GM23338 (cell line): Measurements from ENCODE around the gene TFF2. TPM values are rescaled to one million over a fixed set of nuclear protein-coding genes. Genes with fewer than 3 reads are reported as not detected.

Experiments
- ATAC-seq: fragments of 200-7000 bp; cut with Tn5 transposase; 3 replicates; pipeline ENCODE4 v1.9.1; 2020
- DNase-seq: peaks from one replicate; pipeline ENCODE4 v3.0.0-alpha.2; 2015; ENCODE audit warnings: low spot score
- H2AFZ ChIP-seq: fragments of 200-600 bp; sonication (generic); 2 replicates; pipeline ENCODE4 v1.8.0; 2016; ENCODE audit warnings: antibody characterized with exemption, mild to moderate bottlenecking, moderate library complexity
- H3F3A ChIP-seq: fragments of 200-600 bp; sonication (generic); replicated peaks from 2 replicates; pipeline ENCODE4 v1.8.0; 2017; ENCODE audit warnings: antibody characterized with exemption, mixed run types, low read depth
- H3K27ac ChIP-seq: fragments of 200-600 bp; sonication (generic); 2 replicates; pipeline ENCODE4 v1.6.1; 2016; ENCODE audit warnings: low read depth
- H3K27me3 ChIP-seq: fragments of 200-600 bp; sonication (generic); 2 replicates; pipeline ENCODE4 v1.8.0; 2016; ENCODE audit warnings: mild to moderate bottlenecking, mixed run types, moderate library complexity; ENCODE audit not compliant: insufficient read depth
- H3K36me3 ChIP-seq: fragments of 200-600 bp; sonication (generic); 2 replicates; pipeline ENCODE4 v1.8.0; 2016; ENCODE audit warnings: mild to moderate bottlenecking; ENCODE audit not compliant: insufficient read depth
- H3K4me1 ChIP-seq: fragments of 200-600 bp; sonication (generic); 2 replicates; pipeline ENCODE4 v1.8.0; 2016; ENCODE audit warnings: mild to moderate bottlenecking, moderate library complexity; ENCODE audit not compliant: insufficient read depth
- H3K4me2 ChIP-seq: fragments of 200-600 bp; sonication (generic); 2 replicates; pipeline ENCODE4 v1.7.1; 2017; ENCODE audit warnings: mixed run types
- H3K4me3 ChIP-seq: fragments of 200-600 bp; sonication (generic); 2 replicates; pipeline ENCODE4 v1.6.1; 2016; ENCODE audit warnings: mixed run types
- H3K79me2 ChIP-seq: fragments of 200-600 bp; sonication (generic); replicated peaks from 2 replicates; pipeline ENCODE4 v1.8.0; 2017; ENCODE audit warnings: mild to moderate bottlenecking; ENCODE audit not compliant: insufficient read depth
- H3K9me2 ChIP-seq: fragments of 200-600 bp; sonication (generic); 2 replicates; pipeline ENCODE4 v1.8.0; 2017; ENCODE audit not compliant: insufficient read depth
- H4K20me1 ChIP-seq: fragments of 200-600 bp; sonication (generic); replicated peaks from 2 replicates; pipeline ENCODE4 v1.8.0; 2017; ENCODE audit warnings: mild to moderate bottlenecking; ENCODE audit not compliant: insufficient read depth
- H3K27ac Mint-ChIP-seq: 2 replicates; pipeline ENCODE4 v1.8.0; 2020; ENCODE audit warnings: inconsistent platforms, mild to moderate bottlenecking, moderate library complexity, mixed read lengths
- H3K27me3 Mint-ChIP-seq: 3 replicates; pipeline ENCODE4 v1.8.0; 2022; ENCODE audit warnings: low read depth, mild to moderate bottlenecking, moderate library complexity, mixed read lengths, inconsistent platforms; ENCODE audit not compliant: insufficient read depth, poor library complexity
- H3K36me3 Mint-ChIP-seq: 3 replicates; pipeline ENCODE4 v1.8.0; 2021; ENCODE audit warnings: low read depth, mild to moderate bottlenecking, inconsistent platforms, moderate library complexity, mixed read lengths
- H3K4me1 Mint-ChIP-seq: 3 replicates; pipeline ENCODE4 v1.8.0; 2020; ENCODE audit warnings: mild to moderate bottlenecking, inconsistent platforms, mixed read lengths
- H3K4me3 Mint-ChIP-seq: 3 replicates; pipeline ENCODE4 v1.8.0; 2021; ENCODE audit warnings: moderate library complexity, mild to moderate bottlenecking, inconsistent platforms, mixed read lengths
- H3K9me3 Mint-ChIP-seq: 3 replicates; pipeline ENCODE4 v1.8.0; 2020; ENCODE audit warnings: moderate library complexity, mild to moderate bottlenecking, inconsistent platforms, mixed read lengths
- CREB1 ChIP-seq: fragments of 250-450 bp; sonication (Bioruptor Pico); IDR thresholded peaks from 2 replicates; pipeline ENCODE4 v1.5.0; 2020; ENCODE audit warnings: low read depth, mild to moderate bottlenecking, moderate library complexity
- EZH2 ChIP-seq: fragments of 200-600 bp; sonication (generic); IDR thresholded peaks from one replicate; pipeline ENCODE4 v1.8.0; 2017; ENCODE audit warnings: antibody characterized with exemption, mild to moderate bottlenecking, low read depth; ENCODE audit not compliant: unreplicated experiment
- JUNB ChIP-seq: IDR thresholded peaks from one replicate; pipeline ENCODE4 v1.6.1; 2016; ENCODE audit warnings: antibody characterized with exemption; ENCODE audit not compliant: unreplicated experiment
- NANOG ChIP-seq: IDR thresholded peaks from 2 replicates; pipeline ENCODE4 v1.6.1; 2016; ENCODE audit warnings: antibody characterized with exemption, borderline replicate concordance
- POLR2AphosphoS5 ChIP-seq: IDR thresholded peaks from 2 replicates; pipeline ENCODE4 v1.6.1; 2016; ENCODE audit warnings: antibody characterized with exemption, low read depth
- STAT1 ChIP-seq: IDR thresholded peaks from one replicate; pipeline ENCODE4 v1.6.1; 2016; ENCODE audit warnings: antibody characterized with exemption; ENCODE audit not compliant: unreplicated experiment
- polyA plus RNA-seq: library from polyadenylated mRNA; unstranded; fragments of >200 nt; fragmentation: Nextera tagmentation; extraction: Ambion mirVana; gene quantifications from 2 replicates; pipeline ENCODE4 v1.2.1, GENCODE V29; 2016
- total RNA-seq: library from RNA; depleted of rRNA; stranded (reverse); fragments of >200 nt; shearing (Covaris generic); gene quantifications from 2 replicates; pipeline ENCODE4 v1.2.3, GENCODE V29; 2014
- TF ChIP-seq, protein P1 (sequence below), 2 experiments: fragments of 200-600 bp in 1 of 2; sonication (generic) in 1 of 2; conservative IDR thresholded peaks; 2 replicates each; pipeline versions ENCODE4 v1.5.1 to v1.6.1; 2016 to 2017; ENCODE audit warnings: antibody characterized with exemption in 2 of 2, low read depth in 2 of 2, mild to moderate bottlenecking in 2 of 2, moderate library complexity in 1 of 2
- TF ChIP-seq, protein P2 (sequence below): fragments of 250-450 bp; sonication (Bioruptor Pico); IDR thresholded peaks from 2 replicates; pipeline ENCODE4 v1.5.0; 2020; ENCODE audit warnings: mild to moderate bottlenecking, moderate library complexity
- TF ChIP-seq, protein P3 (sequence below): IDR thresholded peaks from one replicate; pipeline ENCODE4 v1.6.1; 2018; ENCODE audit warnings: antibody characterized with exemption; ENCODE audit not compliant: unreplicated experiment
- TF ChIP-seq, protein P4 (sequence below): IDR thresholded peaks from 2 replicates; pipeline ENCODE4 v1.6.1; 2016; ENCODE audit warnings: antibody characterized with exemption

TFF2 gene
- total and polyA plus RNA-seq, 2 experiments from 2014 or later, result not detected

DNA sequence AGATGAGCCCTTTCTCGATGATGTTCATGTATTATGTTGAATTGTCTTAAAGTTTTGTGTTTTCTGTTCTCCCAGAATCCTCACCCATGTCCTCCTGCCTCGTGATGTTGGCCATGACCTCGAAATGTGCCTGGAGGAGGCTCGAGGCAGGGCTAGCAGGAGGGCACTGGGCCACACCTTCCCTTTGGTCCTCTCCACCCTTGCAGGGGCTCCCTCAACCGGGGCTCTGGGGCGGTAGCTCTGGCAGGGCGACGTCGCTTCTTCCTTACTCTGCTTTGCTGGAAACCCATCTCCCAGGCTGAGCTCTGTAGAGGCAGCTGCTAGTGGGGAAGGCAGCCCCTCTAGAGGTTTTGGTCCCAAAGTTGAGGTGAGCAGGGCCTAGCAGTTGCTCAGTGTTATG is 49.8 kb downstream of the TFF2 start (continued):
- TF ChIP-seq, protein P1, sequence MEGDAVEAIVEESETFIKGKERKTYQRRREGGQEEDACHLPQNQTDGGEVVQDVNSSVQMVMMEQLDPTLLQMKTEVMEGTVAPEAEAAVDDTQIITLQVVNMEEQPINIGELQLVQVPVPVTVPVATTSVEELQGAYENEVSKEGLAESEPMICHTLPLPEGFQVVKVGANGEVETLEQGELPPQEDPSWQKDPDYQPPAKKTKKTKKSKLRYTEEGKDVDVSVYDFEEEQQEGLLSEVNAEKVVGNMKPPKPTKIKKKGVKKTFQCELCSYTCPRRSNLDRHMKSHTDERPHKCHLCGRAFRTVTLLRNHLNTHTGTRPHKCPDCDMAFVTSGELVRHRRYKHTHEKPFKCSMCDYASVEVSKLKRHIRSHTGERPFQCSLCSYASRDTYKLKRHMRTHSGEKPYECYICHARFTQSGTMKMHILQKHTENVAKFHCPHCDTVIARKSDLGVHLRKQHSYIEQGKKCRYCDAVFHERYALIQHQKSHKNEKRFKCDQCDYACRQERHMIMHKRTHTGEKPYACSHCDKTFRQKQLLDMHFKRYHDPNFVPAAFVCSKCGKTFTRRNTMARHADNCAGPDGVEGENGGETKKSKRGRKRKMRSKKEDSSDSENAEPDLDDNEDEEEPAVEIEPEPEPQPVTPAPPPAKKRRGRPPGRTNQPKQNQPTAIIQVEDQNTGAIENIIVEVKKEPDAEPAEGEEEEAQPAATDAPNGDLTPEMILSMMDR (conservative IDR thresholded peaks at IDR 0.05; ENCODE audit: low read depth in 2 of 2), result no peak

DNA sequence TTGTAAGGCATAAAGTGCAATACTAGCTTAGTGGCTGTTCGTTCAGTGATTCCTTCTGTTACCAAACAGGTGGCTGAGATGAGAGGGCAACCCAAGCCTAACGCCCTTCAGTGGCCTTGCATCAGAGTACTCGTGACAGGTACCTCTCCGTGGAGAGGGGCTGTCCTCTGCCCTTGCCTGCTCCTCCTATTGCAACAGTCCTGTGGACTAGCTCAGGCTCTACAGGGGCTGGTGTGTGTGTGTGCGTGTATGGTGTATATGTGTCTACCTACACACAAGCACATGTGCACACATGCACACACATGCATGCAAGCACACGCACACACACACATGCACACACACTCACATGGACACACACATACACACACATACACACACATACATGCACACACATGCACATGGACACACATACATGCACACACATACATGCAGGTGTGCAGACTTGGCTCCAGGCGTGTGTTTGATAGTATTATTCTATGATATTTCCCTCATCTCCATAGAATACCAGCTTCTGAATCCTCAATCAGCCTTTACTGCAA is 50.7 kb downstream of the TFF2 start:
- H4K20me1 ChIP-seq, result no peaks in the 10 kb centered on the region
- Mint-ChIP-seq H3K27ac (no peak overlapping the region), H3K36me3 (no peaks in the 10 kb centered on the region), H3K9me3 (no peaks in the 10 kb centered on the region), H3K4me1 (peaks cover 9% of the 10 kb centered on the region; the same call in 2 of the 3 replicates), H3K27me3 (peaks cover 15% of the 10 kb centered on the region), H3K4me3 (no peak overlapping the region)
- H3K4me3 ChIP-seq, result no peak overlapping the region
- H3K36me3 ChIP-seq, result no peaks in the 10 kb centered on the region
- H3K4me1 ChIP-seq, result no peaks in the 10 kb centered on the region
- DNase-seq (no peak), ATAC-seq (no peak)
- H3F3A ChIP-seq, result no peaks in the 10 kb centered on the region
- H3K27ac ChIP-seq, result no peak overlapping the region
- H3K79me2 ChIP-seq, result no peaks in the 10 kb centered on the region
- no peaks in the 10 kb centered on the region for H3K9me2 ChIP-seq
- H3K27me3 ChIP-seq, result no peaks in the 10 kb centered on the region
- no peak overlapping the region for H2AFZ ChIP-seq
- H3K4me2 ChIP-seq, result no peak overlapping the region
- TF ChIP-seq NANOG (no peak), EZH2 (no peak), STAT1 (no peak), CREB1 (CRISPR knock-in tag) (no peak), JUNB (no peak), POLR2AphosphoS5 (no peak)
- TF ChIP-seq, protein P1 (conservative IDR thresholded peaks at IDR 0.05; ENCODE audit: low read depth in 2 of 2), result no peak
- TF ChIP-seq, protein P2, sequence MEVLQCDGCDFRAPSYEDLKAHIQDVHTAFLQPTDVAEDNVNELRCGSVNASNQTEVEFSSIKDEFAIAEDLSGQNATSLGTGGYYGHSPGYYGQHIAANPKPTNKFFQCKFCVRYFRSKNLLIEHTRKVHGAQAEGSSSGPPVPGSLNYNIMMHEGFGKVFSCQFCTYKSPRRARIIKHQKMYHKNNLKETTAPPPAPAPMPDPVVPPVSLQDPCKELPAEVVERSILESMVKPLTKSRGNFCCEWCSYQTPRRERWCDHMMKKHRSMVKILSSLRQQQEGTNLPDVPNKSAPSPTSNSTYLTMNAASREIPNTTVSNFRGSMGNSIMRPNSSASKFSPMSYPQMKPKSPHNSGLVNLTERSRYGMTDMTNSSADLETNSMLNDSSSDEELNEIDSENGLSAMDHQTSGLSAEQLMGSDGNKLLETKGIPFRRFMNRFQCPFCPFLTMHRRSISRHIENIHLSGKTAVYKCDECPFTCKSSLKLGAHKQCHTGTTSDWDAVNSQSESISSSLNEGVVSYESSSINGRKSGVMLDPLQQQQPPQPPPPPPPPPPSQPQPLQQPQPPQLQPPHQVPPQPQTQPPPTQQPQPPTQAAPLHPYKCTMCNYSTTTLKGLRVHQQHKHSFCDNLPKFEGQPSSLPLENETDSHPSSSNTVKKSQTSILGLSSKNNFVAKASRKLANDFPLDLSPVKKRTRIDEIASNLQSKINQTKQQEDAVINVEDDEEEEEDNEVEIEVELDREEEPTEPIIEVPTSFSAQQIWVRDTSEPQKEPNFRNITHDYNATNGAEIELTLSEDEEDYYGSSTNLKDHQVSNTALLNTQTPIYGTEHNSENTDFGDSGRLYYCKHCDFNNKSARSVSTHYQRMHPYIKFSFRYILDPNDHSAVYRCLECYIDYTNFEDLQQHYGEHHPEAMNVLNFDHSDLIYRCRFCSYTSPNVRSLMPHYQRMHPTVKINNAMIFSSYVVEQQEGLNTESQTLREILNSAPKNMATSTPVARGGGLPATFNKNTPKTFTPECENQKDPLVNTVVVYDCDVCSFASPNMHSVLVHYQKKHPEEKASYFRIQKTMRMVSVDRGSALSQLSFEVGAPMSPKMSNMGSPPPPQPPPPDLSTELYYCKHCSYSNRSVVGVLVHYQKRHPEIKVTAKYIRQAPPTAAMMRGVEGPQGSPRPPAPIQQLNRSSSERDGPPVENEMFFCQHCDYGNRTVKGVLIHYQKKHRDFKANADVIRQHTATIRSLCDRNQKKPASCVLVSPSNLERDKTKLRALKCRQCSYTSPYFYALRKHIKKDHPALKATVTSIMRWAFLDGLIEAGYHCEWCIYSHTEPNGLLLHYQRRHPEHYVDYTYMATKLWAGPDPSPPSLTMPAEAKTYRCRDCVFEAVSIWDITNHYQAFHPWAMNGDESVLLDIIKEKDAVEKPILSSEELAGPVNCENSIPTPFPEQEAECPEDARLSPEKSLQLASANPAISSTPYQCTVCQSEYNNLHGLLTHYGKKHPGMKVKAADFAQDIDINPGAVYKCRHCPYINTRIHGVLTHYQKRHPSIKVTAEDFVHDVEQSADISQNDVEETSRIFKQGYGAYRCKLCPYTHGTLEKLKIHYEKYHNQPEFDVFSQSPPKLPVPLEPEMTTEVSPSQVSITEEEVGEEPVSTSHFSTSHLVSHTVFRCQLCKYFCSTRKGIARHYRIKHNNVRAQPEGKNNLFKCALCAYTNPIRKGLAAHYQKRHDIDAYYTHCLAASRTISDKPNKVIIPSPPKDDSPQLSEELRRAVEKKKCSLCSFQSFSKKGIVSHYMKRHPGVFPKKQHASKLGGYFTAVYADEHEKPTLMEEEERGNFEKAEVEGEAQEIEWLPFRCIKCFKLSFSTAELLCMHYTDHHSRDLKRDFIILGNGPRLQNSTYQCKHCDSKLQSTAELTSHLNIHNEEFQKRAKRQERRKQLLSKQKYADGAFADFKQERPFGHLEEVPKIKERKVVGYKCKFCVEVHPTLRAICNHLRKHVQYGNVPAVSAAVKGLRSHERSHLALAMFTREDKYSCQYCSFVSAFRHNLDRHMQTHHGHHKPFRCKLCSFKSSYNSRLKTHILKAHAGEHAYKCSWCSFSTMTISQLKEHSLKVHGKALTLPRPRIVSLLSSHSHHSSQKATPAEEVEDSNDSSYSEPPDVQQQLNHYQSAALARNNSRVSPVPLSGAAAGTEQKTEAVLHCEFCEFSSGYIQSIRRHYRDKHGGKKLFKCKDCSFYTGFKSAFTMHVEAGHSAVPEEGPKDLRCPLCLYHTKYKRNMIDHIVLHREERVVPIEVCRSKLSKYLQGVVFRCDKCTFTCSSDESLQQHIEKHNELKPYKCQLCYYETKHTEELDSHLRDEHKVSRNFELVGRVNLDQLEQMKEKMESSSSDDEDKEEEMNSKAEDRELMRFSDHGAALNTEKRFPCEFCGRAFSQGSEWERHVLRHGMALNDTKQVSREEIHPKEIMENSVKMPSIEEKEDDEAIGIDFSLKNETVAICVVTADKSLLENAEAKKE, result no peak
- TF ChIP-seq, protein P3, sequence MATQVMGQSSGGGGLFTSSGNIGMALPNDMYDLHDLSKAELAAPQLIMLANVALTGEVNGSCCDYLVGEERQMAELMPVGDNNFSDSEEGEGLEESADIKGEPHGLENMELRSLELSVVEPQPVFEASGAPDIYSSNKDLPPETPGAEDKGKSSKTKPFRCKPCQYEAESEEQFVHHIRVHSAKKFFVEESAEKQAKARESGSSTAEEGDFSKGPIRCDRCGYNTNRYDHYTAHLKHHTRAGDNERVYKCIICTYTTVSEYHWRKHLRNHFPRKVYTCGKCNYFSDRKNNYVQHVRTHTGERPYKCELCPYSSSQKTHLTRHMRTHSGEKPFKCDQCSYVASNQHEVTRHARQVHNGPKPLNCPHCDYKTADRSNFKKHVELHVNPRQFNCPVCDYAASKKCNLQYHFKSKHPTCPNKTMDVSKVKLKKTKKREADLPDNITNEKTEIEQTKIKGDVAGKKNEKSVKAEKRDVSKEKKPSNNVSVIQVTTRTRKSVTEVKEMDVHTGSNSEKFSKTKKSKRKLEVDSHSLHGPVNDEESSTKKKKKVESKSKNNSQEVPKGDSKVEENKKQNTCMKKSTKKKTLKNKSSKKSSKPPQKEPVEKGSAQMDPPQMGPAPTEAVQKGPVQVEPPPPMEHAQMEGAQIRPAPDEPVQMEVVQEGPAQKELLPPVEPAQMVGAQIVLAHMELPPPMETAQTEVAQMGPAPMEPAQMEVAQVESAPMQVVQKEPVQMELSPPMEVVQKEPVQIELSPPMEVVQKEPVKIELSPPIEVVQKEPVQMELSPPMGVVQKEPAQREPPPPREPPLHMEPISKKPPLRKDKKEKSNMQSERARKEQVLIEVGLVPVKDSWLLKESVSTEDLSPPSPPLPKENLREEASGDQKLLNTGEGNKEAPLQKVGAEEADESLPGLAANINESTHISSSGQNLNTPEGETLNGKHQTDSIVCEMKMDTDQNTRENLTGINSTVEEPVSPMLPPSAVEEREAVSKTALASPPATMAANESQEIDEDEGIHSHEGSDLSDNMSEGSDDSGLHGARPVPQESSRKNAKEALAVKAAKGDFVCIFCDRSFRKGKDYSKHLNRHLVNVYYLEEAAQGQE, result no peak
- TF ChIP-seq, protein P4, sequence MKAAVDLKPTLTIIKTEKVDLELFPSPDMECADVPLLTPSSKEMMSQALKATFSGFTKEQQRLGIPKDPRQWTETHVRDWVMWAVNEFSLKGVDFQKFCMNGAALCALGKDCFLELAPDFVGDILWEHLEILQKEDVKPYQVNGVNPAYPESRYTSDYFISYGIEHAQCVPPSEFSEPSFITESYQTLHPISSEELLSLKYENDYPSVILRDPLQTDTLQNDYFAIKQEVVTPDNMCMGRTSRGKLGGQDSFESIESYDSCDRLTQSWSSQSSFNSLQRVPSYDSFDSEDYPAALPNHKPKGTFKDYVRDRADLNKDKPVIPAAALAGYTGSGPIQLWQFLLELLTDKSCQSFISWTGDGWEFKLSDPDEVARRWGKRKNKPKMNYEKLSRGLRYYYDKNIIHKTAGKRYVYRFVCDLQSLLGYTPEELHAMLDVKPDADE, result no peak
